GM19240 (cell line): Measurements from ENCODE around the gene PNP.
"Not testable (repeated sequence)": the region's sequence is repeated elsewhere in the genome, so short reads cannot be mapped to it uniquely, and the experiment has no call there.

Experiments used
- DNase-seq: peaks from one replicate; pipeline ENCODE4 v3.0.0; 2011; ENCODE audit warnings: low spot score; ENCODE audit not compliant: insufficient read length

Gene PNP

GRCh38 chr14:20489093-20489994 lies 20.1 kb downstream of the PNP start:
- no peak for DNase-seq

DNA sequence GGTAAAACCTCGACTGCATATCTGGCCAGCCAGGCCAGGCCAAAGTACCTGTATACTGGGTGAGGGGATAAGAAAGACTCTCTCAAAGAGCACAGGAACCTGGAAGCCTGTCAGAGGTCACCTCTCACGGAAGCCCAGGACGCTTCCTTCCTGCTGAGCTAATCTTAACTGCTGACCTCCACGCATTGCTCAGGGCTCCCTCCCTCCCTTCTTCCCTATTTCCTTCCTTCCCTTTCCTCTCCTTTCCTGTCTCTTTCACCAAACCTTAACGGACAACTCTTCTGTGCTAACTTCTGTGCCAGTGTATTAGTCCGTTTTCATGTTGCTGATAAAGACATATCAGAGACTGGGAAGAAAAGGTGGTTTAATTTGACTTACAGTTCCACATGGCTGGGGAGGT lies 21.4 kb downstream of the PNP start:
- no peak for DNase-seq

- DNase-seq = no peak
Measured at GRCh38 chr14:20492486-20492885, 23.3 kb downstream of the PNP start.

DNA sequence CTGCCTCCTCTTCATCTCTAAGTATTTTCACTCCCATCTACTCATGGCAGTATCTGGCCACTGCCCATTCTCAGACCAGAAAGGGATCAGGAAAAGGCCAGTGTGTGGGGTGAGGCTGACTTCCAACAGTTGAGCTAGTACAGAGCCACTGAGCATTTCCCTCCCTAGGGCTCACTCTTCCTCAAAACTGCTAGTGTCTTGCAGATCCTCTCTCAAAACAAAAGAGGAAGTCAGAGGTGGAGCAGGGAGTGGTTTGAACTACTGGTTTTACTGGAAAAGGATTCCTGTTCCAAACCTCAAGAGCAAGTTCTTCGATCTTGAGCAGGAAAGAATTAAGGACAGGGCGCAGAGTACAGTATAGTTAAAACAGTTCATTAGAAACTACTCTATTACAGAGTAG lies 24.4 kb downstream of the PNP start:
- no peak for DNase-seq

GRCh38 chr14:20494935-20495766 lies 25.9 kb downstream of the PNP start:
- no peak for DNase-seq

DNA sequence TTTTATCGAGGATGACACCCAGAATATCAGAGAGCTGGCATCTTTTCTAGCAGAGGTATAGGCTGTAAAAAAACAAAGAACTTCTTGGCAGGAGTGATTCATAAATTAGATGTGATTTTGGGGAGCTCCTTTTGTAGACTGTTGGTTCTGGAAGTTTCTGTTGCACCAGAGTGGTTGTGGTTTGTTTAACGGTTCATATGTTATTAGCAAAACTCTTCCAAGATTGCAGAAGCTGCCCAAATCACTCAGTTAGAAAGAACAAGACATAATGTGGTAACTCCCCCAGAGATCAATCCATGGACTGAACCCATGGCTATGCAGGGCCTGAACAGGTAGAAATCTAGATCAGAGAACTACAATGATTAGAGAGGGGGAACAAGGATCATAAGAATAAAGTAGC lies 29.4 kb downstream of the PNP start:
- no peak for DNase-seq

- no peak for DNase-seq
Measured at GRCh38 chr14:20499108-20499507, 29.9 kb downstream of the PNP start.

DNA sequence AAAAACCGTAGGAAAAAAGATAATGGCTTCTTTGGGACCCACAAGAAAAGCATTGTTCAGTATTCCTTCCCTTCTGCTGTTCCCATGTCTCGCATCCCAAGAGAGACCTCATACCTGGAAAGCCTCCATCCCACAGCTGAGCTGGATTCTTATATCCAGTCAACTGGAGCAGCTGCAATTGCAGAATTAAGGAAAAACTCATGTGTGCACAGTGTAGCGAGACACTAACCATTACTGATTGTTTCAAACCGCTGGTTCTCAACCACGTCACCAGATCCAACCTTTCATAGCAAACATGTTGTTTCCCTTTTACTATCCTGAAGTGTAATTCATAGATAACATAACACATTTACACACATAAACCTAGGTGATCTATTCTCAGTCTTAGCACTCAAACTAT lies 30.7 kb downstream of the PNP start:
- no peak for DNase-seq

GRCh38 chr14:20501346-20501745 lies 32.1 kb downstream of the PNP start:
- no peak for DNase-seq

DNA sequence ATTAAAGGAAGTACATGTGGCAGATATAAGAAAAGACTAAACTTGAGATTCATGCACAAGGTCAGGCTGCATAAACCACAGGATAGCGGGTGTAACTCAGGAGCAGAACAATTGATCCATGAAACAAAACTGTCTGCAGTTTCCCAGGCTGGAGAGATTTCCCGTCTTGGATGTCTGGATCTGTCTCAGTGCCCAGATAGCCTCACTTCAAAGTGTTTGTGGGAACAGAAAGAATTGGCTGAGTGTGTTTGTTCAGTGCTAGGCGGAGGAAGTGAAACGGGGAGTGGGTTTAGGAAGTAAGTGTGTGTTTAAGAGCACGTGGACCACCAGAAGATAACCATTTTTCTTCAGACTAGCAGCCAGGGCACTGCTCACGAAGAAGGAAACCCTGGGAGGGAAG lies 34.7 kb downstream of the PNP start:
- no peak for DNase-seq

GRCh38 chr14:20506276-20506675 lies 37.1 kb downstream of the PNP start:
- not testable (repeated sequence) for DNase-seq

GRCh38 chr14:20506752-20507151 lies 37.5 kb downstream of the PNP start:
- not testable (repeated sequence) for DNase-seq

DNA sequence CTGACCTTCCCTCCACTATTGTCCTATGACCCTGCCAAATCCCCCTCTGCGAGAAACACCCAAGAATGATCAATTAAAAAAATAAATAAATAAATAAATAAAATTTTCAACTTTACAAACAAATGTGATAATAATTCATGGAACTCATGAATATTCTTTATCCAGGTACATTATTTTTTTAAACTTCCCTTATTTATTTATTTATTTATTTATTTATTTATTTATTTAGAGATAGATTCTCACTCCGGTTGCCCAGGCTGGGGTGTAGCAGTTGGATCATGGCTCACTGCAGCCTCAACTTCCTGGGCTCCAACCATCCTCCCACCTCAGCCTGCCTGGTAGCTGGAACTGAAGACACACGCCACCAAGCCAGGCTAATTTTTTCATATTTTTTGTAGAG lies 38.3 kb downstream of the PNP start:
- DNase-seq = not testable (repeated sequence)

DNA sequence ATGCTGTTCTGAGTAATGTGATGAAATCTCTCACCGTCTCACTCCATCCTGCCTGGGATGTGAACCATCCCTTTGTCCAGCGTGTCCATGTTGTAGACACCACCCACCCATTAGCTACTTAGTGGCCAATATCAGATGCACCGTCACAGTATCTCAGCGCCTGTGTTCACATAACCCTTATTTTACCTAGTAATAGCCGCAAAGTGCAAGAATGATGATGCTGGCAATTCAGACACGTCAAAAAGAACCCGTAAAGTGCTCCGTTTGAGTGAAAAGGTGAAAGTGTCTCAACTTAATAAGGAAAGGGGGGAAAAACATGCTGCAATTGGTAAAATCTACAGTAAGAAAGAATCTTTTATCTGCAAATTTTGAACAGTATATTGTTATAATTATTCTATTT lies 39.2 kb downstream of the PNP start:
- no peak for DNase-seq

DNA sequence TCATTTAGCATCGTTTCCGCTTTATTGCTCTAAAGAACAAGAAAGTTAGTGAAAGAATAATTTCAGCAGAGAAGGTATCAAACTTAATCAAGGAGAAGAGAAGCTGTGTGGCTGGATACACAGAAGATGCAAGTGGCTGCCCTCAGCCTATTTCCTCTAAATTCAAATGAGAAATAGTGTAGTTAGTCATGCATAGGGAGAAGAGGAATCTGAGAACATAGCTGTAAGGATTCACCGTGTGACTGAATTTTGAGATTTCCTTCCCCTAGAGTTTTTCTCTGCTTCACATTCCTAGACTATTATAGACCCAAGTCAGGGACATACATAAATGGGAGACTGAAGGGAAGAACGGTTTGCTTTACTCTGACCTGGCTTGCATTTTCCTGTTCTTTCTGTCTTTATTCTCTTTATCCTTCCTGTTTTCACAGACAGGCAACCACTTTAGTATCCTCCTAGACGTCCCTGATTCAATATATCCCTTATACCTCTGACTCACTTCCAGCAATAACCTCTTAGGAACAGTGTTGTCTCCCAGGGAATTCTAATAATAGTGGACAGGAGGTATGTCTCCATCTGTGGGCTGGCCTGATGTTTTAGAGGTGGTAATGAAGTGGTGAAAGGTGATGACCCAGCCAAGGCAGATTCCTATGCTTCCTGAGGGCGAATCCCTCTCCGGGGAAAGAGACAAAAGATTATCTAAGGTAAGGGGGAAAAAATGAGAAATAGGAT lies 43.1 kb downstream of the PNP start:
- no peak for DNase-seq

DNA sequence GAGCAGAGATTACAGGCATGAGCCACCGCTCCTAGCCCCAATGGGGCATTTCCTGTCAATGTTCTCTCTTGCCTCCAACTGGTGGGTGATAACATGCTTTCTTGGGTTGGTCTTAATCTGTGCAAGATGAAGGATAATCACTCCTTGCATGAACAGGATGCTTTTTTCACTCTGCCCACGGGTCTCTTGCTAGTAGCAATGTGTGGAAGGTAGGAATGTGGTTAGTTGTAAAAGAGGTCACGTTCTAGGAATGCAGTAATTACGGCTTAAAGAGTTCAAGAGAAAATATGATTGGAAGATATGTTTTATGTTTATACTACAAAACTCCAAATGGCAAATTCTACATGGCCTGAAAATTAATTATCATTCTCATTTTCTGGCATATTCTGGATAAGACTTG lies 46.6 kb downstream of the PNP start:
- no peak for DNase-seq

DNA sequence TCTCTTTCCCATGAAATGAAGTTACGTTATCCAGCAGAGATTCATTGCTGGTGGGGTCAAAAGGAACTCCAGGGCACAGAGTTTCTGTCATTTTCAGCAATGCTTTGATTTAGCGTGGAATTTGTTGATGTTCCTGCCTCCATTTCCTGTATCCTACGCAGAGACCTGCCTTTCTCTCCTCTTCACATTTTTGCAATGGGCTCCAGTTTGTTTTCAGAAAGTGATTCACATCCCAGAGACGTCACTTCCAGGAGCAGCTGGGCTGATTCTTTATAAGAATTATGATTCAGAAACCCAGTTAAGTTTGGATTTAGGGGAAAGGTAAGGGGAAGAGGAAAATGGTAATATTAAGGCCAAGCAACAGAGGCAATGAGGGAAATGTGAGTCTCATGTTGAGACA lies 47.7 kb downstream of the PNP start:
- DNase-seq = no peak

DNA sequence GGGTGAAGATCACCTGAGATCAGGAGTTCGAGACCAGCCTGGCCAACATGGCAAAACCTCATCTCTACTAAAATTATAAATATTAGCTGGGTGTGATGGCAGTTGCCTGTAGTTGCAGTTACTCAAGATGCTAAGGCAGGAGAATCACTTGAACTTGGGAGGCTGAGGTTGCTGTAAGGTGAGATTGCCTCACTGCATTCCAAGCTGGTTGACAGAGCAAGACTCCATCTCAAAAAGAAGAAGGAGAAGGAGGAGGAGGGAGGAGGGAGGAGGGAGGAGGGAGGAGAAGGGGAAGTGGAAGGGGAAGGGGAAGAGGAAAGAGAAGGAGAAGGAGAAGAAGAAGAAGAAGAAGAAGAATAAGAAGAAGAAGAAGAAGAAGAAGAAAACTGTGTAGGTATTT lies 53.1 kb downstream of the PNP start:
- DNase-seq = no peak

- DNase-seq = no peak
Measured at GRCh38 chr14:20524027-20524426, 54.8 kb downstream of the PNP start.
